Putamen (tissue), 1 donor: ENCODE data around the gene TMEM132A.
"Not testable (repeated sequence)": the region's sequence is repeated elsewhere in the genome, so short reads cannot be mapped to it uniquely, and the experiment has no call there.

ENCODE experiments used
- DNase-seq: peaks from one replicate; pipeline ENCODE4 v3.0.0-alpha.2; 2016; ENCODE audit warnings: low spot score

TMEM132A gene

GRCh38 chr11:60960405-60960804, 36.1 kb downstream of the TMEM132A start:
- DNase-seq = no peak

GRCh38 chr11:60964801-60965200, 40.5 kb downstream of the TMEM132A start:
- no peak for DNase-seq

- no peak for DNase-seq
Measured at GRCh38 chr11:60966890-60967289, 42.6 kb downstream of the TMEM132A start.

GRCh38 chr11:60968223-60968622, 44.0 kb downstream of the TMEM132A start:
- no peak for DNase-seq

- DNase-seq = no peak
Measured at GRCh38 chr11:60970369-60970774, 46.1 kb downstream of the TMEM132A start.

GRCh38 chr11:60970890-60971289, 46.6 kb downstream of the TMEM132A start:
- DNase-seq = no peak

- no peak for DNase-seq
Measured at GRCh38 chr11:60971520-60971919, 47.3 kb downstream of the TMEM132A start, which contains the start of gene CD6. Gene CD6, plus strand, starts transcription at chr11:60971680. Its CDS starts 186 bp downstream, at chr11:60971866.

- DNase-seq = no peak
Measured at GRCh38 chr11:60972182-60973030, 48.1 kb downstream of the TMEM132A start.

GRCh38 chr11:60973699-60974098, 49.4 kb downstream of the TMEM132A start:
- no peak for DNase-seq

GRCh38 chr11:60974316-60974715, 50.1 kb downstream of the TMEM132A start:
- not testable (repeated sequence) for DNase-seq

GRCh38 chr11:60974726-60975125, 50.5 kb downstream of the TMEM132A start:
- peak; percentile 52 for DNase-seq

GRCh38 chr11:60977224-60977623, 53.0 kb downstream of the TMEM132A start:
- DNase-seq = no peak

- DNase-seq = no peak
Measured at GRCh38 chr11:60977836-60978235, 53.6 kb downstream of the TMEM132A start.

GRCh38 chr11:60978546-60979380, 54.5 kb downstream of the TMEM132A start:
- no peak for DNase-seq

GRCh38 chr11:60981515-60981914, 57.3 kb downstream of the TMEM132A start:
- no peak for DNase-seq

- DNase-seq = no peak
Measured at GRCh38 chr11:60982184-60982583, 57.9 kb downstream of the TMEM132A start.

- no peak for DNase-seq
Measured at GRCh38 chr11:60984149-60984548, 59.9 kb downstream of the TMEM132A start.

GRCh38 chr11:60984636-60985035, 60.4 kb downstream of the TMEM132A start:
- DNase-seq = no peak

- no peak for DNase-seq
Measured at GRCh38 chr11:60985501-60985900, 61.2 kb downstream of the TMEM132A start.

- DNase-seq = no peak
Measured at GRCh38 chr11:60985991-60986915, 62.0 kb downstream of the TMEM132A start.
